Omental fat pad (tissue), 4 donors: ENCODE measurements around the gene SIGLEC8. TPM values are rescaled to one million over a fixed set of nuclear protein-coding genes. Genes with fewer than 3 reads are reported as not detected.
"Not testable (repeated sequence)": the region's sequence is repeated elsewhere in the genome, so short reads cannot be mapped to it uniquely, and the experiment has no call there.

Experiments
- ATAC-seq: fragments of 150-250 bp; one replicate; pipeline ENCODE4 v1.9.1; 2016; ENCODE audit warnings: mild to moderate bottlenecking, moderate library complexity; ENCODE audit not compliant: low FRiP score
- DNase-seq: peaks from one replicate; pipeline ENCODE4 v3.0.0-alpha.2; 2019; ENCODE audit warnings: low spot score
- total RNA-seq, 4 donors: library from RNA; depleted of rRNA; stranded (reverse); fragments of >200 nt; gene quantifications; one replicate each; pipeline ENCODE4 v1.1.0, GENCODE V29; 2016
- TF ChIP-seq, protein P1 (sequence below), 3 donors: fragments of 450-650 bp; IDR thresholded peaks; one replicate each; pipeline ENCODE4 v1.5.1; 2016 to 2017; ENCODE audit warnings: antibody characterized with exemption in 3 of 3, mild to moderate bottlenecking in 3 of 3, moderate library complexity in 2 of 3

The SIGLEC8 gene
- total RNA-seq, 4 donors from 2014 or later, result 0.46 to 1.4 TPM; not detected in 2

DNA sequence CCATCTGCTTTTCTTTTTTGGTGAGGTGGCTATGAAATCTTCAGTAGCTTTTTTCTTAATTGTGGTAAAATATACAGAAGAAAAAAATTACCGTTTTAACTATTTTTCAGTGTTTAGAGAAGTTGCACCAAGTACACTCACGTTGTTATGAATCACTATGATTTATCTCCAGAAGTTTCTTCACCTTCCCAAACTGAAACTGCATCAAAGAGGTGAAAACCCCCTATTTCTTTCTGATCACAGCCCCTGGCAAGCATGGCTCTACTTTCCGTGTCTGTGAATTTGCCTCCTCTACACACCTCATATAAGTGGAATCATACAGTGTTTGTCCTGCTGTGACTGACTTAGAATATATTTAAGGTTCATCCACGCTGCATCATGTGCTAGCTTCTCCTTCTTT lies 25.2 kb downstream of the SIGLEC8 start:
- ATAC-seq (no peak), DNase-seq (no peak)
- TF ChIP-seq, protein P1, sequence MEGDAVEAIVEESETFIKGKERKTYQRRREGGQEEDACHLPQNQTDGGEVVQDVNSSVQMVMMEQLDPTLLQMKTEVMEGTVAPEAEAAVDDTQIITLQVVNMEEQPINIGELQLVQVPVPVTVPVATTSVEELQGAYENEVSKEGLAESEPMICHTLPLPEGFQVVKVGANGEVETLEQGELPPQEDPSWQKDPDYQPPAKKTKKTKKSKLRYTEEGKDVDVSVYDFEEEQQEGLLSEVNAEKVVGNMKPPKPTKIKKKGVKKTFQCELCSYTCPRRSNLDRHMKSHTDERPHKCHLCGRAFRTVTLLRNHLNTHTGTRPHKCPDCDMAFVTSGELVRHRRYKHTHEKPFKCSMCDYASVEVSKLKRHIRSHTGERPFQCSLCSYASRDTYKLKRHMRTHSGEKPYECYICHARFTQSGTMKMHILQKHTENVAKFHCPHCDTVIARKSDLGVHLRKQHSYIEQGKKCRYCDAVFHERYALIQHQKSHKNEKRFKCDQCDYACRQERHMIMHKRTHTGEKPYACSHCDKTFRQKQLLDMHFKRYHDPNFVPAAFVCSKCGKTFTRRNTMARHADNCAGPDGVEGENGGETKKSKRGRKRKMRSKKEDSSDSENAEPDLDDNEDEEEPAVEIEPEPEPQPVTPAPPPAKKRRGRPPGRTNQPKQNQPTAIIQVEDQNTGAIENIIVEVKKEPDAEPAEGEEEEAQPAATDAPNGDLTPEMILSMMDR (IDR thresholded peaks at IDR 0.05), result no peak

DNA sequence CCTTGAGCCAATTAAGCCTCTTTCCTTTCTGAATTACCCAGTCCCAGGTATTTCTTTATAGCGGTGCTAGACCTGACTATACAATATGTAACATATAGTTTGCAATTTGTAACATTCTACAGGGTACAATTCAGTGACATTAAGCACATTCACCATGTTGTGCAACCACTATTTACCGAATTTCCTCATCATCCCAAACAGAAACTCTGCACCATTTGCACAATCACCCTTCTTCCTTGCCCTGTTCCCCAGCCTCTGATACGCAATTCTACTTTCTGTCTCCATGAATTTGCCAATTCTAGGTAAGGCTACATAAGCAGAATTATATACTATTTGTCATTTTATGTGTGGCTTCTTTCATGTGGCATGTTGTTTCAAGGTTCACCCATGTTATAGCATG lies 27.1 kb downstream of the SIGLEC8 start:
- TF ChIP-seq, protein P1 (IDR thresholded peaks at IDR 0.05), result no peak
- ATAC-seq (no peak), DNase-seq (no peak)

DNA sequence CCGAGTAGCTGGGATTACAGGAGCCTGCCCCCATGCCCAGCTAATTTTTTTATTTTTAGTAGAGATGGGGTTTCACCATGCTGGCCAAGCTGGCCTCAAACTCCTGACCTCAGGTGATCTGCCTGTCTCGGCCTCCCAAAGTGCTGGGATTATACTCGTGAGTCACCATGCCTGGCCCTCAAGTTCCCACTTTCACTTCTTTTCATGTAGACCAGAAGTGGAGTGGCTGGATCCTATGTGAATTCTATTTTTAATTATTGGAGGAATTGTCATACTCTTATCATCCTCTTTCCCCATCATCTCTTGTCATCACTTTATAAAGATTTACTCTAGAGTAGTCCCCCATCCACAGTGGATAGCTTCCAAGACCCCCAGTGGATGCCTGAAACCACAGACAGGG lies 28.0 kb downstream of the SIGLEC8 start:
- TF ChIP-seq, protein P1 (IDR thresholded peaks at IDR 0.05), result no peak
- DNase-seq, result no peak
- ATAC-seq, result no peak

DNA sequence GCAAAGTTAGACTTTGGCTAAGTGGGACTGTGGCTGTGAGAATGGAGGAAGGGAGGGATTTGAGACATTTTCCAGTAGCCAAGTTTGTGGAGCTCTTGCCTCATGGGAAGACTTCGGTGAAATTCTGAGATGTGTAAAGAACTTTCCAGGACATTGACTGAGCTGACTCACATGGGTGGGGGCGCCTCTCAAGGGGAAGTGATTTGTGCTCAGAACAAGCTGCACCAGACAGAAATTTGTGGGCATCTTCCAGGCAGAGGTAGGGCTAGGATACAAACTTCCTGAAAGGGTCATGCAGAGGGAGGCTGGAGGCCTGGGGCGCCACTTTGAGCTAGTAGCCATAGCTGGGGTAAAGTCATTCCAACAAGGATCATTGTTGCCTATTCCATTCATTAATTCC lies 31.1 kb downstream of the SIGLEC8 start:
- DNase-seq, result no peak
- TF ChIP-seq, protein P1 (IDR thresholded peaks at IDR 0.05), result no peak
- ATAC-seq, result no peak

DNA sequence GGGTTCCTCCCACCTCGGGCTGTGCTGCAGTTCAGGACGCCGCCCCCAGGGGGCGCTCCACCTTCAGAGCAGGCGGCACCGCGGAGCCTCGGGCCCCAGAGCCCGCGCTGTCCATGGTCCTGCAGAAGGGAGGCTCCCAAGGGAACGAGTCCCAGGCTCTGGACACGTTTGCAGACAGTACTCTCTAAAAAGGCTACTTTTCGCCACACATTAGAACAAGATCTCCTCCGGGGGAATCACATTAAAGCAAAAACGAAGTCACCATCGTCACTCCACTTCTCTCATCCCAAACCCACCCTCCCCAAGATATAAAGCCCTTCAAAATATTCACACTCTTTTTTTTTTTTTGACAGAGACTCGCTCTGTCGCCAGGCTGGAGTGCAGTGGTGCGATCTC lies 36.2 kb downstream of the SIGLEC8 start:
- TF ChIP-seq, protein P1 (IDR thresholded peaks at IDR 0.05), result peak in 1 of 3 donors; percentile 83
- DNase-seq, result peak; percentile 92

DNA sequence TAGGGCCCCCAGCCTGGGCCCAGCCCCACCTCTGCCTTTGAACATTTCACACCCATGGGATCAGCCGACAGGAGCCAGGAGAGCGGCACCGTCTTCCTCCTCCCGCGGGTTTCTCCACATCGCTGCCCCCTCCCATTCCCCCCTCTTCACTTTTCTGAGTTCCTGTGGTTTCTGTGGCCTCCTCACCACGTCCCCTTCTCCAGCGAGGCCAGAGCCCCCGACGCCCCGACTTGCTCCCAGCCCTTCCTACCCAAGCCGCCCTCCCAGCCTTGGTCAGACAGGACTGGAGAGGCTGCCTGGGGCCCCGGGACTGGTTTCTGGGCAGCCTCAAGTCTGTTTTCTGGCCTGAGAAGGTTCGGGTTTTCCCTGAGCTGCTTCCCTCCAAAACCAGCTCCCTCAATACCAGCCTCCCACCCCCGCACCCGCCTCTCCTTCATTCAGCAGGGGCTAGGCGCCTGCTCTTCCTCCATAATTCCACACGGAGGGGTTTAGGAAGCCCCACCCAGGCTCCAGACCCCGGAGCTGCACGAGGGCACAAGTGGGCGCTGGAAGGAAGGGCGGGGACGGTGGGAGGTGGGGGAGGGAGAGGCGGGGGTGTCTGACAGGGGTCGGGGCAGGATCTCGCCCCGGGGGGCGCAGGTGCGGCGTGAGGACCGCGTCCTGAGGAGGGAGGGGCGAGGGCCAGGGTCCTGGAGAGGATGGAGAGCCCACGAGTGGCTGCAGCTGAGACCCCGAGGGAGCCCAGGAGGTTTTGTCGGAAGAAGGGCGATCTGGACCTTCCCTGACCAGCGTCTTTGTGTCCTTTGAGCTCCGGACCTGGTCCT lies 36.8 kb downstream of the SIGLEC8 start:
- ATAC-seq, result no peak
- TF ChIP-seq, protein P1 (IDR thresholded peaks at IDR 0.05), result no peak
- DNase-seq, result no peak

More for the DNA sequence above, 36.2 kb downstream of the SIGLEC8 start:
- ATAC-seq, result peak; percentile 73

DNA sequence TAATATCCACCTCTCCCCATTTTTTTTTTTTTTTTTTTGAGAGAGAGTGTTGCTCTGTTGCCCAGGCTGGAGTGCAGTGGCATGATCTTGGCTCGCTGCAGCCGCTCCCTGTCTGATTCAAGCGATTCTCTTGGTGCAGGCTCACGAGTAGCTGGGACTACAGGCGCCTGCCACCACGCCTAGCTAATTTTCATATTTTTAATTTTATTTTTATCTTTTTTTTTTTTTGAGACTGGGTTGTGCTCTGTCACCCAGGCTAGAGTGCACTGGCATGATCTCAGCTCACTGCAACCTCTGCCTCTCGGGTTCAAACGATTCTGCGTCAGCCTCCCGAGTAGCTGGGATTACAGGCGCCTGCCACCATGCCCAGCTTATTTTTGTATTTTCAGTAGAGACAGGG lies 37.7 kb downstream of the SIGLEC8 start:
- not testable (repeated sequence) for ATAC-seq, DNase-seq
